PC-3 (cell line): Measurements from ENCODE around the gene EDIL3.
"Not testable (repeated sequence)": the region's sequence is repeated elsewhere in the genome, so short reads cannot be mapped to it uniquely, and the experiment has no call there.

Experiments used
- CTCF ChIP-seq: fragments of 300-600 bp; sonication (generic); conservative IDR thresholded peaks from 2 replicates; pipeline ENCODE4 v1.5.1; 2017; ENCODE audit warnings: antibody characterized with exemption, low read depth, mild to moderate bottlenecking, low read length
- EZH2phosphoT487 ChIP-seq: fragments of 300-600 bp; sonication (generic); IDR thresholded peaks from 2 replicates; pipeline ENCODE4 v1.6.1; 2018; ENCODE audit warnings: mild to moderate bottlenecking, antibody characterized with exemption, low read length, borderline replicate concordance

GRCh38 chr5:84160650-84161049 lies 224.0 kb downstream of the EDIL3 start:
- TF ChIP-seq CTCF, EZH2phosphoT487: not testable (repeated sequence)
